GM19455 (cell line): ENCODE measurements around the gene GPR75.

Source experiments
- ATAC-seq: cut with Tn5 transposase; IDR thresholded peaks from one replicate; pipeline ENCODE4 v1.9.1; 2021; ENCODE audit not compliant: unreplicated experiment

The GPR75 gene

DNA sequence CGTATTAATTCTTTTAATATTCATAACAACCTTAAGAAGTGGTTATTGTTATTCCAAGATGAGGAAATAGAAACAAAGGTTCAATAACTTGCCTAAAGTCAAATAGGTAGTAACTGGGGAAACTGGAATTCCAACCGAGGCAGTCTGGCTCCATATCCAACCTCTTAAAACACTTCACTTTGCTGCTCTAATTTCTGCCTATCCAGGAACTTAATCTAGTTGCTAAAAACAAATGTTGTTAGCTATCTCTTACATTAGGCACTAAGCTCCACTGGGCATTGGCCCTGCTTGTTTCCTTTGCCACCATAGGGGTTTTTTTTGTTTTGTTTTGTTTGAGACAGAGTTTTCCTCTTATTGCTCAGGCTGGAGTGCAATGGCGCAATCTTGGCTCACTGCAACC, 48.2 kb downstream of the GPR75 start:
- no peak for ATAC-seq
